Measurements from ENCODE around the gene KCND1.

The KCND1 gene

GRCh38 chrX:48975041-48975440 is 3.4 kb upstream of the KCND1 start:
- in situ Hi-C loops (cut with HindIII; ENCODE audit: low sequenced_read_pairs) = no loop called here

- in situ Hi-C loops (cut with HindIII; ENCODE audit: low sequenced_read_pairs) = no loop called here
These were observed 2.9 kb upstream of the KCND1 start for GRCh38 chrX:48974574-48974973.

GRCh38 chrX:48974033-48974432 is 2.4 kb upstream of the KCND1 start:
- in situ Hi-C loops (cut with HindIII; ENCODE audit: low sequenced_read_pairs) = no loop called here

- in situ Hi-C loops (cut with HindIII; ENCODE audit: low sequenced_read_pairs) = no loop called here
These were observed 848 bp upstream of the KCND1 start for GRCh38 chrX:48972220-48973164.

- in situ Hi-C loops (cut with HindIII; ENCODE audit: low sequenced_read_pairs) = no loop called here
These were observed 2.2 kb downstream of the KCND1 start for GRCh38 chrX:48969471-48969870.

- in situ Hi-C loops (cut with HindIII; ENCODE audit: low sequenced_read_pairs) = no loop called here
These were observed 3.3 kb downstream of the KCND1 start for GRCh38 chrX:48968377-48968776.

GRCh38 chrX:48966796-48967579 is 4.7 kb downstream of the KCND1 start:
- in situ Hi-C loops (cut with HindIII; ENCODE audit: low sequenced_read_pairs) = no loop called here

- in situ Hi-C loops (cut with HindIII; ENCODE audit: low sequenced_read_pairs) = no loop called here
These were observed 5.7 kb downstream of the KCND1 start for GRCh38 chrX:48965959-48966358.

GRCh38 chrX:48961585-48962091 is 10.0 kb downstream of the KCND1 start:
- in situ Hi-C loops (cut with HindIII; ENCODE audit: low sequenced_read_pairs) = no loop called here

- in situ Hi-C loops (cut with HindIII; ENCODE audit: low sequenced_read_pairs) = no loop called here
These were observed 11.4 kb downstream of the KCND1 start for GRCh38 chrX:48960291-48960690.

GRCh38 chrX:48958635-48959094 is 13.0 kb downstream of the KCND1 start:
- in situ Hi-C loops (cut with HindIII; ENCODE audit: low sequenced_read_pairs) = no loop called here

- in situ Hi-C loops (cut with HindIII; ENCODE audit: low sequenced_read_pairs) = no loop called here
These were observed 13.6 kb downstream of the KCND1 start for GRCh38 chrX:48957827-48958634.

GRCh38 chrX:48957477-48957826 is 14.2 kb downstream of the KCND1 start, which contains the start of gene OTUD5:
OTUD5 (minus strand) TSS chrX:48957607; CDS start chrX:48957570, 37 bp downstream.
- in situ Hi-C loops (cut with HindIII; ENCODE audit: low sequenced_read_pairs) = no loop called here

- in situ Hi-C loops (cut with HindIII; ENCODE audit: low sequenced_read_pairs) = no loop called here
These were observed 14.8 kb downstream of the KCND1 start for GRCh38 chrX:48956728-48957414.

- in situ Hi-C loops (cut with HindIII; ENCODE audit: low sequenced_read_pairs) = no loop called here
These were observed 23.1 kb downstream of the KCND1 start for GRCh38 chrX:48948589-48948988.

- in situ Hi-C loops (cut with HindIII; ENCODE audit: low sequenced_read_pairs) = no loop called here
These were observed 25.9 kb downstream of the KCND1 start for GRCh38 chrX:48945517-48946348.

- in situ Hi-C loops (cut with HindIII; ENCODE audit: low sequenced_read_pairs) = no loop called here
These were observed 28.7 kb downstream of the KCND1 start for GRCh38 chrX:48942895-48943294.

- in situ Hi-C loops (cut with HindIII; ENCODE audit: low sequenced_read_pairs) = no loop called here
These were observed 31.2 kb downstream of the KCND1 start for GRCh38 chrX:48940404-48940955.
